Measurements from ENCODE around the gene FAF1. TPM values are rescaled to one million over a fixed set of nuclear protein-coding genes. Genes with fewer than 3 reads are reported as not detected.

The FAF1 gene
- total RNA-seq, 1 experiment from 2014 or later = 73.2 TPM

GRCh38 chr1:50879137-50879536, 80.9 kb downstream of the FAF1 start:
- Histone ChIP-seq H4K20me1 (ENCODE audit: insufficient read depth) (peaks cover 10% of the 10 kb centered on the region; the same call in 1 of the 2 replicates), H3K4me3 (replicated peaks in 1 of 2; ENCODE audit: low read depth in 1 of 2, low read length in 2 of 2) (no peak overlapping the region), H3K9ac (ENCODE audit: low read length) (no peak overlapping the region), H3K4me2 (ENCODE audit: low read length) (no peak overlapping the region), H3K9me2 (ENCODE audit: insufficient read depth) (no peaks in the 10 kb centered on the region), H3K27me3 (ENCODE audit: insufficient read depth, low read length) (no peaks in the 10 kb centered on the region), H3K79me2 (ENCODE audit: insufficient read depth, low read length) (peaks cover 83% of the 10 kb centered on the region), H3K36me3 (ENCODE audit: control insufficient read depth in 1 of 2, insufficient read depth in 2 of 2, low read length in 2 of 2) (no peaks in the 10 kb centered on the region), H3K4me1 (ENCODE audit: control insufficient read depth in 1 of 2, insufficient read depth in 2 of 2, low read length in 2 of 2) (peaks cover 0 to 3% of the 10 kb centered on the region in 2 experiments; a peak in 1 of 4 replicates), H2AFZ (ENCODE audit: low read depth, low read length, poor library complexity, severe bottlenecking) (no peak overlapping the region), H3K27ac (ENCODE audit: low read depth, low read length) (no peak overlapping the region), H3K9me3 (ENCODE audit: control insufficient read depth in 1 of 2, insufficient read depth in 1 of 2, low read depth in 1 of 2, low read length in 2 of 2) (no peaks in the 10 kb centered on the region)
- ChIA-PET CTCF (no interaction called here), POLR2A (no interaction called here), RAD21 (ENCODE audit: low non-redundant PET in 1 of 2, low total read pairs in 2 of 2, uncharacterized antibody in 2 of 2, unreplicated experiment in 2 of 2) (no interaction called here)
- ATAC-seq (no peak), DNase-seq (ENCODE audit: low read depth, low spot score) (no peak)
- intact Hi-C loops (cut with micrococcal nuclease) = loop anchor here (10.0 kb wide), 1 partner anchor 396 kb away; no protein-coding TSS in a partner anchor
- no peak for TF ChIP-seq ZBTB33 (IDR thresholded peaks at IDR 0.05; ENCODE audit: extremely low read depth, insufficient replicate concordance, low read length)
- no peak for TF ChIP-seq ZNF274 (IDR thresholded peaks at IDR 0.05; ENCODE audit: low read depth, low read length)
- TF ChIP-seq SIN3A (IDR thresholded peaks at IDR 0.05; ENCODE audit: low read depth) = no peak
- TF ChIP-seq ELF1 (IDR thresholded peaks at IDR 0.05; ENCODE audit: borderline replicate concordance, low read depth) = no peak
- TF ChIP-seq JUND (IDR thresholded peaks at IDR 0.05) = no peak
- BruUV-seq (replicated peaks) = no TSS peak

DNA sequence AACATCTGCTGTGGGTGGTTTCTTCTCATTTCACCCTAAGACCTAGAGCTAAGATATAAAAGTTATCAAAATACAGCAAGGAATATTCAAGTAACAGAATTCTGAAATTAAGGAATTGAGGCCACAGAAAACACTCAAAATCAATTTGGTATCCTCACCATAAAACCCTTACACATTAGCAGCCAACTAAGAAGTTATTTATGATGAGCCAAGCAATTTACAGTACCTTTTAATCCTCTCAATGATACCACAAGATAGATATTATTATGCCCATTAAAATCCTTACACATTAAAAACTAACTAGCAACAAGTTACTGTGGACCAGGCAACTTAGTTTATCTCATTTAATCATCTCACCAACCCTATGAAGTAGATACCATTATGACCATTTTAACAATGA, 81.6 kb downstream of the FAF1 start:
- no peak for ATAC-seq
- no peak overlapping the region for H3K9ac ChIP-seq (ENCODE audit: low read length)
- CTCF ChIA-PET = no interaction called here
- DNase-seq (ENCODE audit: low read depth, low spot score) = no peak
- H3K4me3 ChIP-seq (replicated peaks in 1 of 2; ENCODE audit: low read depth in 1 of 2, low read length in 2 of 2) = no peak overlapping the region
- no peak overlapping the region for H3K27ac ChIP-seq (ENCODE audit: low read depth, low read length)
- RAD21 ChIA-PET (ENCODE audit: low non-redundant PET in 1 of 2, low total read pairs in 2 of 2, uncharacterized antibody in 2 of 2, unreplicated experiment in 2 of 2) = no interaction called here
- intact Hi-C loops (cut with micrococcal nuclease) = loop anchor here (10.0 kb wide), 1 partner anchor 396 kb away; no protein-coding TSS in a partner anchor
- peaks cover 81% of the 10 kb centered on the region for H3K79me2 ChIP-seq (ENCODE audit: insufficient read depth, low read length)
- POLR2A ChIA-PET = no interaction called here
- BruUV-seq (replicated peaks) = no TSS peak
- no peaks in the 10 kb centered on the region for H3K9me3 ChIP-seq (ENCODE audit: control insufficient read depth in 1 of 2, insufficient read depth in 1 of 2, low read depth in 1 of 2, low read length in 2 of 2)
- no peaks in the 10 kb centered on the region for H3K27me3 ChIP-seq (ENCODE audit: insufficient read depth, low read length)
- no peak overlapping the region for H2AFZ ChIP-seq (ENCODE audit: low read depth, low read length, poor library complexity, severe bottlenecking)
- H3K9me2 ChIP-seq (ENCODE audit: insufficient read depth) = no peaks in the 10 kb centered on the region
- peaks cover 10% of the 10 kb centered on the region; the same call in 1 of the 2 replicates for H4K20me1 ChIP-seq (ENCODE audit: insufficient read depth)
- H3K4me2 ChIP-seq (ENCODE audit: low read length) = no peak overlapping the region
- no peaks in the 10 kb centered on the region for H3K36me3 ChIP-seq (ENCODE audit: control insufficient read depth in 1 of 2, insufficient read depth in 2 of 2, low read length in 2 of 2)
- peaks cover 3 to 10% of the 10 kb centered on the region in 2 experiments; a peak in 3 of 4 replicates for H3K4me1 ChIP-seq (ENCODE audit: control insufficient read depth in 1 of 2, insufficient read depth in 2 of 2, low read length in 2 of 2)
- TF ChIP-seq EGR1 (IDR thresholded peaks at IDR 0.05; ENCODE audit: low read depth) (no peak), YY1 (IDR thresholded peaks at IDR 0.05; ENCODE audit: extremely low read depth, insufficient replicate concordance, low read depth, low read length) (no peak), FOSL1 (IDR thresholded peaks at IDR 0.05; ENCODE audit: low read depth) (no peak), ZFX (IDR thresholded peaks at IDR 0.05) (no peak), ZNF274 (IDR thresholded peaks at IDR 0.05; ENCODE audit: low read depth, low read length) (no peak), ELF1 (IDR thresholded peaks at IDR 0.05; ENCODE audit: borderline replicate concordance, low read depth) (no peak), SP1 (IDR thresholded peaks at IDR 0.05; ENCODE audit: low read depth) (no peak), ATF3 (IDR thresholded peaks at IDR 0.05) (no peak), CBX3 (IDR thresholded peaks at IDR 0.05; ENCODE audit: low read depth) (no peak), POLR2AphosphoS5 (IDR thresholded peaks at IDR 0.05; ENCODE audit: low read depth, low read length) (no peak), CEBPB (IDR thresholded peaks at IDR 0.05; ENCODE audit: low read depth) (no peak)
- TF ChIP-seq, protein P1, sequence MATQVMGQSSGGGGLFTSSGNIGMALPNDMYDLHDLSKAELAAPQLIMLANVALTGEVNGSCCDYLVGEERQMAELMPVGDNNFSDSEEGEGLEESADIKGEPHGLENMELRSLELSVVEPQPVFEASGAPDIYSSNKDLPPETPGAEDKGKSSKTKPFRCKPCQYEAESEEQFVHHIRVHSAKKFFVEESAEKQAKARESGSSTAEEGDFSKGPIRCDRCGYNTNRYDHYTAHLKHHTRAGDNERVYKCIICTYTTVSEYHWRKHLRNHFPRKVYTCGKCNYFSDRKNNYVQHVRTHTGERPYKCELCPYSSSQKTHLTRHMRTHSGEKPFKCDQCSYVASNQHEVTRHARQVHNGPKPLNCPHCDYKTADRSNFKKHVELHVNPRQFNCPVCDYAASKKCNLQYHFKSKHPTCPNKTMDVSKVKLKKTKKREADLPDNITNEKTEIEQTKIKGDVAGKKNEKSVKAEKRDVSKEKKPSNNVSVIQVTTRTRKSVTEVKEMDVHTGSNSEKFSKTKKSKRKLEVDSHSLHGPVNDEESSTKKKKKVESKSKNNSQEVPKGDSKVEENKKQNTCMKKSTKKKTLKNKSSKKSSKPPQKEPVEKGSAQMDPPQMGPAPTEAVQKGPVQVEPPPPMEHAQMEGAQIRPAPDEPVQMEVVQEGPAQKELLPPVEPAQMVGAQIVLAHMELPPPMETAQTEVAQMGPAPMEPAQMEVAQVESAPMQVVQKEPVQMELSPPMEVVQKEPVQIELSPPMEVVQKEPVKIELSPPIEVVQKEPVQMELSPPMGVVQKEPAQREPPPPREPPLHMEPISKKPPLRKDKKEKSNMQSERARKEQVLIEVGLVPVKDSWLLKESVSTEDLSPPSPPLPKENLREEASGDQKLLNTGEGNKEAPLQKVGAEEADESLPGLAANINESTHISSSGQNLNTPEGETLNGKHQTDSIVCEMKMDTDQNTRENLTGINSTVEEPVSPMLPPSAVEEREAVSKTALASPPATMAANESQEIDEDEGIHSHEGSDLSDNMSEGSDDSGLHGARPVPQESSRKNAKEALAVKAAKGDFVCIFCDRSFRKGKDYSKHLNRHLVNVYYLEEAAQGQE (IDR thresholded peaks at IDR 0.05; ENCODE audit: low read depth) = no peak
- TF ChIP-seq, protein P2, sequence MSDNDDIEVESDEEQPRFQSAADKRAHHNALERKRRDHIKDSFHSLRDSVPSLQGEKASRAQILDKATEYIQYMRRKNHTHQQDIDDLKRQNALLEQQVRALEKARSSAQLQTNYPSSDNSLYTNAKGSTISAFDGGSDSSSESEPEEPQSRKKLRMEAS (IDR thresholded peaks at IDR 0.05) = no peak
